HG03354 (cell line): ENCODE results near the gene ZNF181.
"Not testable (repeated sequence)": the region's sequence is repeated elsewhere in the genome, so short reads cannot be mapped to it uniquely, and the experiment has no call there.

Source experiments
- ATAC-seq: cut with Tn5 transposase; IDR thresholded peaks from one replicate; pipeline ENCODE4 v1.9.1; 2021; ENCODE audit warnings: mild to moderate bottlenecking; ENCODE audit not compliant: unreplicated experiment, poor library complexity, severe bottlenecking

ZNF181 gene

GRCh38 chr19:34733746-34734536, at the start of gene ZNF181:
Gene ZNF181, plus strand, starts transcription at chr19:34734243. Its CDS starts 795 bp downstream, at chr19:34735038.
- ATAC-seq: peak; percentile 88

DNA sequence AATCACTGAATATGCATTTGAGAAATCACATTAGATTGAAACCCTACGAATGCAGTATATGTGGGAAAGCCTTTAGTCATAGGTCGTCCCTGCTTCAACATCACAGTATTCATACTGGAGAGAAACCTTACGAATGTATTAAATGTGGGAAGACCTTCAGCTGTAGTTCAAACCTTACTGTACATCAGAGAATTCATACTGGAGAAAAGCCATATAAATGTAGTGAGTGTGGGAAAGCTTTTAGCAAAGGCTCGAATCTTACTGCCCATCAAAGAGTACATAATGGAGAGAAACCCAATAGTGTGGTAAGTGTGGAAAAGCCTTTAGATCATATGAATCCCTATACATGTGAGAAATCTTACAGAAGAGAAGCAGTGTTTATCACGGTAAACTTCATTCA, 48.8 kb upstream of the ZNF181 start:
- not testable (repeated sequence) for ATAC-seq

- ATAC-seq: no peak
Measured at GRCh38 chr19:34686455-34686854, 47.6 kb upstream of the ZNF181 start.

DNA sequence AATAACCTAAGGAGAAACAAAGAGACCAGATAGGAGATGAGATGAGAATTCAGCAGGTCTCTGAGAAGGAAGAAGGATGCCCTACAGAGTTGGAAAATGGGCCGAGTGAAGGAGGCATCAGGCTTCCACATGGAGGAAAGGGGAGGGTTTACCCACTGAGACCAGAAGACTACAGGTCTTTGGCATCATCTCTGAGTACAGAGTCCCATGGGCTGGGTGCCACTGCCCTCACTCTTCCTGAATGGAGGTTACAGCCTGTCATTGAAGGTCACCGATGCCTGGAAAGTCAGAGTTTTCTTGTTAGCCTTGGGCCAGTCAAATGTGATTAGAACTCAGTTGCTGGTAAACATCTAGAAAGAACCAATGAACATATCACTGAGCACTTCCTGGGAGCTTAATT, 46.7 kb upstream of the ZNF181 start:
- no peak for ATAC-seq

DNA sequence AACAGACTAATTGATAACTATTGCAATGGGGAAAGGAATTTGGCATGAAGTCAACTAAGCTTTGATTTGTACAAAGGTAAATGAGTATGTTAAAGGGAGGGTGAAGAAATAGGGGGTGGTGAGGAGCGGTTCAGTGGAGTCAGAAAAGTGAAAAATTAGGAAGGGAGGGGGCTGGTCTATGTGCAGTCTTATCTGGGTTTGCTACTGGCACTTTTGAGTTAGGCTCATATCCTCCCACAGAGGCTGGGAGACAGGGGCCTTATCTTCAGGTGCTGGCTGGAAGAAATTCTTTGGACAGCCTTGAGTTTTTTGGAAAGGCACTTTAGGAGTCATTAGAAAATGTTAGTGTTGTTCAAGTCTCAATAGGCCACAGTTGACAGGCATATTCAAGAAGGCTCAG, 45.5 kb upstream of the ZNF181 start:
- no peak for ATAC-seq

- no peak for ATAC-seq
Measured at GRCh38 chr19:34690372-34690771, 43.7 kb upstream of the ZNF181 start.

DNA sequence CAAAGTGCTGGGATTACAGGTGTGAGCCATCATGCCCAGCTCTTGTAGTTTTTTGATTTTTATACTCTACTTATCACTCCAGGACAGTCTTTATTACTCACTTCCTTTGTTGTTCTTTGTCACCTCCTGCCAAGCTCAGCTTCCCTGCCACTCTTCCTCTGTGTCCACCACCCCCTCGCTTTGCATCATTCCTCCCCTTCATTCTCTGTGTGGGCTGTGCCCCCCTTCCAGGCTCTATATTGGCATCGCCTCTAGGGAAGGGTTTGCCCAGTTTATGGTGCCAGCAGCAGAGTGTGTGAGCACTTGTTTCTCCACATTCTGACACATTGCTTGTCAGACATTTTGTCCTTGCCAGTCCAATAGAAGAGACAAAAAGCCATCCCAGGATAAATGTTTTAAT, 41.5 kb upstream of the ZNF181 start:
- no peak for ATAC-seq

GRCh38 chr19:34707661-34708060, 26.4 kb upstream of the ZNF181 start:
- no peak for ATAC-seq

DNA sequence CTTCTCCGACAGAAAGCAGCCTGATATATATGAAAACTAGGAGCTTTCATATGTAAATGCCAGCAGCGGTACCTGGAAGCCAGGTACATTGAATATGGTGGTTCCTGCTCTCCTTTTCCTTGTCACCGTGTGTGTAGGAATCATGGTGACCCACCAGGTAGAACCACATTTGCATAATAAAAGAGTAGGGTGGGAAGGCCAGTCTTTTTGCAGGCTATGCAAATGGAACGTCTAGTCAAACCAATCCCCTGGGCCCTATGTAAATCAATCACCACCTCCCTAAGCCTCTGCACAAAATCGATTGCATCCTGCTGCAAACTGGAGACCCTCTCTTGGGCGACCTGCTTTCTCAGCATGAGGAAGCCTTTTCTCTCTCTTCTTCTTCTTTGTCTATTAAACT, 22.2 kb upstream of the ZNF181 start:
- no peak for ATAC-seq

GRCh38 chr19:34712395-34713261, 21.4 kb upstream of the ZNF181 start:
- no peak for ATAC-seq

DNA sequence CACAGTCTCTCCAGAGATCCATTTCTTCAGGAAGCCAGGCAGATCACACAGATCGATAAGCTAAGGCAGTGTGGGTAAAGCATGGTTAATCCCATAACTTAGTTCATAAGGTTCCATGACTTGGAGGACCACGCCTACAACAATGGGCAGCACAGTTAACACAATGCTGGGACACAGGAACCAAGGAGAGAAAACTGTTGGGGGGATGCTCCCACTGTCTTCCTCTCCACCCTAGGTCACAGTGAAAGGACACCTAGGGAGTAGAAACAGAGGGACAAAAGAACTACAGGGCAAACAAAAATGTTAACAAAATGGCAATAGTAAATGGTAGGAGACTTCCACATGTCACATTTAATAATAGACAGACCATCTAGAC, 20.8 kb upstream of the ZNF181 start:
- ATAC-seq: no peak

DNA sequence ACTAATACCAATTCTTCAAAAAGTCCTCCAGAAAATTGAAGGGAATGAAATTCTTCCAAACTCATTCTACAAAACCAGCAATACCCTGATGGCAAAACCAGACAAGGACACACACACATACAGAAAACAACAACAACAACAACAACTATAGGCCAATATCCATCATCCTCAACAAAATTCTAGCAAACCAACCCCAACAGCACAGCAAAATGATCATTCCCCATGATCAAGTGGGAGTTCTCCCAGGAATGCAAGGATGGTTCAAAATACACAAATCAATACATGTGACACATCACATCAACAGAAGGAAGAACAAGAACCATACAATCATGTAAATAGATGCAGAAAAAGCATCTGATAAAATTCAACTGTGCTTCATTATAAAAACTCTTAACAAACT, 18.7 kb upstream of the ZNF181 start:
- no peak for ATAC-seq

GRCh38 chr19:34722353-34722752, 11.7 kb upstream of the ZNF181 start:
- ATAC-seq: no peak

DNA sequence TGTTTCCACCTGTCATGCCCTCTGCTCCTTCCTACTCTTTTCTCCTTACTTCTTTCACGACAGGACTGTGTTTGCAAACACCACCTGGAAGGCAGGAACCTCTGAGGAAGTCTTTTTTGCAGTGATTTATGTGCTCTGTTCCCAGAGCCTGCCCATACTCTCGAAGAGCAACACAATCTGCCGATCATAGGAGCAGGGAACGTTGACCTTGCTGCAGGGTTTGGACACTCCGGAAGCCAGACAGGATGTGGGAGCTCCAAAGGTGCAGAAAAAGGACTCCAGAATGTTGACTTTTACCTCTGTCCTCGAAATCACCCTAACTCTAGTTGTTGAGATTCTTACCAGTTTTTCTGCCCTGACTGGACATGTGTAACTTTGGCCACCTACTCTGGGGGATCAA, 8.6 kb upstream of the ZNF181 start:
- ATAC-seq: no peak

GRCh38 chr19:34731019-34731829, 2.8 kb upstream of the ZNF181 start:
- no peak for ATAC-seq

DNA sequence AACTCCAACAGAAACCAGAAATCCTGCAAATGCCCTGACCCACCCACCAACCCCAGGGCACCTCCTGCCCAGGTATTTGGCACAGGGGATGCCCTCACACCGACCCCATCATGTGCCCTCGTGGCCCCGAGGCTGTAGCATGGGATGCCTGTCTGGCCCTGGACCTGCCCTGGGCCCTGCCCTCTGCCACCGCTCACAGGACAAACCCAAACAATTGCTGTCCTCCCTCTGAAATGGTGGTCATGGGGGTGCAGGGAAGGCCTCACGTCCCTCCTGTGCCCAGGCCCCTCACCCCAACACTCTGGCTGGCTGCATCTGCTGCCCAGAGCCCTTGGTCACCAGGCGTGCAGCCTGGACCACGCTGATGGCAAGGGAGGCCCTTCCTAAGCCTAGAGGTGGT, 2.1 kb upstream of the ZNF181 start:
- no peak for ATAC-seq

DNA sequence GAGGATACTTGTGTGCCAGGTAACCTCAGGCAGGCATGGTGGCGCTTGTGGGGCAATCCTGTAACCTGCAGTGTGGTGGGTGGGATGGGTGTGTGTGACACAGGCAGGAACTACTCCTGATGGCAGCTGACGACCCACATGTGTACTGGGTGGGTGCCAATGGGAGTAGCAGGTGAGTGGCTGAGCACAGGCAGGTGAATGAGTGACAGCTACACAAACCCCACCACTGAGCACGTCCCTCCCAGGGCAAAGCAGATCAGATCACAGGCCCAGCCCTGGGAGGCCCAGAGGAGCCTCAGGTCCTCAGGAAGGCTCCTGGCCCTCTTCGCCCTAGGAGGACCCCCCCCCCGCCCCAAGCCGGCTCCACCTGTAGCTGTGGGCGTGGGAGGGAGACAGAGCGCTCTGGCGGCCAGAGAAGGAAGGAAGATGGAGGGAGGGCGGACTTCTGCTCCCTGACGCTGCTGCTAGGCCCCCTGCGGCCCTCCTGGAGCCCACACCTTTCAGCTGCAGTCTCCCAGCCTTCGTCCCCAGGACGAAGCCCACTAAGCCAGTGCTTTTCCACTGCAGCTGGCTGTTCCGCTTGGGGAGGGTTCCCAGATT, 1.3 kb upstream of the ZNF181 start:
- ATAC-seq: no peak

GRCh38 chr19:34733266-34733745, 737 bp upstream of the ZNF181 start:
- peak; percentile 38 for ATAC-seq

DNA sequence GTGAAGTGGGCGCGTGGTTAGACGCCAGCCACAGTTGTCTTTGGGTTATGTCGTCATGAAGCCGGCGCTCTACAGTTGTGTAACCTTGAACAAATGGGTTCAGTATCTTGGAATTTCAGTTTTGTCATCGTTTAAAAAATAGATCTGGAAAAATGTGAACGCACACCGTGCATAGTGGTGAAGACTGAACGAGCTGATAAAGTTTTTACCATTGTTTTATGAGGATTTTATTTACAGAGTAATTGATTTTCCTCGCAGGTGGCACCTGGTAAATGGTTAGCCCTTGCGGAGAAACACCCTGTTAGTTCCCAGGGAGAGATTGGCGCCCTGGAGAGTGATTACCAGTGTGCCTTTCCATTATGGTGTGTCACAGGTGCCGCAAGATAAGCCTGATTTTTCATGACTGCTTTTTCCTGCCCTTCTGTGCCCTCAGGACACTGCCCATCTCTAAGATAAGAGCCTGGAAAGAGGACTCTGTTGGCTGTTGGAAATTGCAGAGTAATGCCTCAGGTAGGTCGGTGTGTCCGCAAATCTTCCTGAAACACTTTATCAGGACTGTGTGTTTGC, 577 bp downstream of the ZNF181 start:
- peak; percentile 64 for ATAC-seq
